Neutrophil (primary cell): ENCODE data around the gene PRSS33.

Experiments used
- H3K27ac ChIP-seq: fragments of 200-600 bp; sonication (generic); 2 replicates; pipeline ENCODE4 v1.5.1; 2016; ENCODE audit warnings: mild to moderate bottlenecking, moderate library complexity
- H3K27me3 ChIP-seq: fragments of 200-600 bp; sonication (generic); 2 replicates; pipeline ENCODE4 v1.6.0; 2016; ENCODE audit warnings: mild to moderate bottlenecking
- H3K36me3 ChIP-seq: fragments of 200-600 bp; sonication (generic); 2 replicates; pipeline ENCODE4 v1.5.1; 2017
- H3K4me1 ChIP-seq, 2 experiments: fragments of 200-600 bp in 1 of 2; sonication (generic) in 1 of 2; 1 replicate in 1 of 2; 2 replicates in 1 of 2; pipeline versions ENCODE4 v1.5.1 to v1.6.1; 2013 to 2016; ENCODE audit warnings: low read depth in 1 of 2, low read length in 1 of 2, mild to moderate bottlenecking in 1 of 2, moderate library complexity in 1 of 2; ENCODE audit not compliant: control insufficient read depth in 1 of 2, insufficient read depth in 1 of 2
- H3K4me3 ChIP-seq, 2 experiments: fragments of 200-600 bp in 1 of 2; sonication (generic) in 1 of 2; 1 replicate in 1 of 2; 2 replicates in 1 of 2; pipeline ENCODE4 v1.5.1; 2013 to 2016; ENCODE audit warnings: low read depth in 1 of 2, low read length in 1 of 2, mild to moderate bottlenecking in 1 of 2, moderate library complexity in 1 of 2
- H3K9me3 ChIP-seq: fragments of 200-600 bp; sonication (generic); 2 replicates; pipeline ENCODE4 v1.5.1; 2016
- CTCF ChIP-seq: fragments of 200-600 bp; sonication (generic); IDR thresholded peaks from 2 replicates; pipeline ENCODE4 v1.5.1; 2016; ENCODE audit warnings: antibody characterized with exemption

PRSS33 gene

GRCh38 chr16:2752035-2752849 is 35.1 kb downstream of the PRSS33 start, which contains the start of gene SRRM2:
TSS of gene SRRM2 (plus strand) at chr16:2752638. CDS start at chr16:2756365, 3,727 bp downstream.
- TF ChIP-seq CTCF, result no peak
- peaks cover 35 to 37% of the 10 kb centered on the region in 2 experiments for H3K4me1 ChIP-seq
- no peaks in the 10 kb centered on the region for H3K27me3 ChIP-seq
- H3K4me3 ChIP-seq, result peak within 1 kb of the TSS; percentile 90 to 98
- peaks cover under 1% of the 10 kb centered on the region for H3K36me3 ChIP-seq
- H3K27ac ChIP-seq, result peak within 1 kb of the TSS; percentile 94
- no peaks in the 10 kb centered on the region for H3K9me3 ChIP-seq

- Histone ChIP-seq H3K27ac (peak overlapping the region; percentile 94), H3K4me1 (peaks cover 35 to 37% of the 10 kb centered on the region in 2 experiments), H3K27me3 (no peaks in the 10 kb centered on the region), H3K4me3 (peak overlapping the region; percentile 90 to 98), H3K9me3 (no peaks in the 10 kb centered on the region), H3K36me3 (no peaks in the 10 kb centered on the region)
- TF ChIP-seq CTCF, result no peak
Measured at GRCh38 chr16:2751577-2752034, 35.8 kb downstream of the PRSS33 start.

GRCh38 chr16:2749936-2750335 is 37.4 kb downstream of the PRSS33 start:
- TF ChIP-seq CTCF, result no peak
- H3K4me1 ChIP-seq, result peaks cover 25 to 28% of the 10 kb centered on the region in 2 experiments
- H3K27ac ChIP-seq, result no peak overlapping the region
- H3K27me3 ChIP-seq, result no peaks in the 10 kb centered on the region
- H3K4me3 ChIP-seq, result no peak overlapping the region
- H3K9me3 ChIP-seq, result no peaks in the 10 kb centered on the region
- H3K36me3 ChIP-seq, result no peaks in the 10 kb centered on the region

- no peak for TF ChIP-seq CTCF
- Histone ChIP-seq H3K36me3 (no peaks in the 10 kb centered on the region), H3K4me1 (peaks cover 20 to 23% of the 10 kb centered on the region in 2 experiments), H3K27ac (no peak overlapping the region), H3K27me3 (no peaks in the 10 kb centered on the region), H3K9me3 (no peaks in the 10 kb centered on the region), H3K4me3 (no peak overlapping the region)
Measured at GRCh38 chr16:2749476-2749875, 37.9 kb downstream of the PRSS33 start.

- no peaks in the 10 kb centered on the region for H3K9me3 ChIP-seq
- TF ChIP-seq CTCF, result no peak
- H3K27me3 ChIP-seq, result no peaks in the 10 kb centered on the region
- no peaks in the 10 kb centered on the region for H3K36me3 ChIP-seq
- H3K4me1 ChIP-seq, result peaks cover 15 to 18% of the 10 kb centered on the region in 2 experiments
- H3K27ac ChIP-seq, result no peak overlapping the region
- no peak overlapping the region for H3K4me3 ChIP-seq
Measured at GRCh38 chr16:2748757-2749455, 38.5 kb downstream of the PRSS33 start.
